H1 (cell line): ENCODE data around the gene HCAR1. TPM values are rescaled to one million over a fixed set of nuclear protein-coding genes. Genes with fewer than 3 reads are reported as not detected.

ENCODE experiments used
- CTCF ChIA-PET: fragments of 300-600 bp; sonication (Branson Sonifier 250); formaldehyde crosslinking; loops from one replicate; lab custom pipeline; 2021; ENCODE audit not compliant: partially characterized antibody; lab: Charles Lee
- POLR2A ChIA-PET: fragments of 300-600 bp; sonication (Branson Sonifier 250); formaldehyde crosslinking; loops from one replicate; lab custom pipeline; 2021; ENCODE audit warnings: inconsistent platforms; ENCODE audit not compliant: partially characterized antibody; lab: Charles Lee
- DNase-seq, 2 experiments: peaks; one replicate each; pipeline versions ENCODE4 v3.0.0 to v3.0.0-alpha.2; 2010 to 2022; ENCODE audit warnings: low spot score in 2 of 2, low read depth in 1 of 2, mixed read lengths in 1 of 2
- FAIRE-seq: peaks from 2 replicates; lab custom pipeline; 2011; peaks lifted over from hg19 to GRCh38; lab: Jason Lieb, UNC
- H2AFZ ChIP-seq: 2 replicates; pipeline ENCODE4 v1.8.1; 2012; ENCODE audit warnings: low read length, inconsistent platforms
- H2AK5ac ChIP-seq: 2 replicates; pipeline ENCODE4 v1.6.1; 2013; ENCODE audit warnings: low read depth, low read length
- H2BK120ac ChIP-seq: replicated peaks from 2 replicates; pipeline ENCODE3; 2013; ENCODE audit warnings: low read depth, low read length, inconsistent platforms
- H2BK12ac ChIP-seq: 2 replicates; pipeline ENCODE4 v1.6.1; 2013; ENCODE audit warnings: low read depth, low read length
- H2BK15ac ChIP-seq: 2 replicates; pipeline ENCODE4 v1.6.1; 2013; ENCODE audit warnings: low read length
- H2BK20ac ChIP-seq: 2 replicates; pipeline ENCODE4 v1.6.1; 2013; ENCODE audit warnings: low read length
- H2BK5ac ChIP-seq: 2 replicates; pipeline ENCODE4 v1.6.1; 2013; ENCODE audit warnings: low read depth, low read length
- H3K14ac ChIP-seq: 2 replicates; pipeline ENCODE4 v1.6.1; 2013; ENCODE audit warnings: inconsistent platforms; ENCODE audit not compliant: insufficient read length
- H3K18ac ChIP-seq: 2 replicates; pipeline ENCODE4 v1.6.1; 2013; ENCODE audit warnings: low read length; ENCODE audit errors: extremely low read depth
- H3K23ac ChIP-seq: 2 replicates; pipeline ENCODE4 v1.6.1; 2013; ENCODE audit warnings: inconsistent platforms; ENCODE audit not compliant: insufficient read length
- H3K23me2 ChIP-seq: 2 replicates; pipeline ENCODE4 v1.6.1; 2013; ENCODE audit warnings: low read depth, low read length
- H3K27ac ChIP-seq: 2 replicates; pipeline ENCODE4 v1.6.1; 2011; ENCODE audit warnings: low read depth, low read length, inconsistent platforms
- H3K27me3 ChIP-seq, 4 experiments: replicated peaks in 1 of 4; 1 replicate in 1 of 4; 2 replicates in 3 of 4; pipeline versions ENCODE4 v1.6.1 to v1.8.1; 2011 to 2013; ENCODE audit warnings: low read length in 3 of 4, mild to moderate bottlenecking in 3 of 4, inconsistent platforms in 2 of 4, mixed read lengths in 2 of 4, moderate library complexity in 1 of 4; ENCODE audit not compliant: control insufficient read depth in 3 of 4, insufficient read depth in 3 of 4; ENCODE audit errors: extremely low read depth in 1 of 4
- H3K36me3 ChIP-seq, 4 experiments: 2 replicates each; pipeline versions ENCODE4 v1.6.1 to v1.8.1; 2011 to 2013; ENCODE audit warnings: mild to moderate bottlenecking in 4 of 4, low read length in 3 of 4, moderate library complexity in 2 of 4, control low read depth in 1 of 4, inconsistent platforms in 1 of 4; ENCODE audit not compliant: insufficient read depth in 4 of 4, control insufficient read depth in 2 of 4
- H3K4ac ChIP-seq: replicated peaks from 2 replicates; pipeline ENCODE3; 2013; ENCODE audit warnings: low read length, low read depth, mixed read lengths, inconsistent platforms; ENCODE audit not compliant: insufficient read length
- H3K4me1 ChIP-seq, 4 experiments: replicated peaks in 1 of 4; 1 replicate in 1 of 4; 2 replicates in 3 of 4; pipeline versions ENCODE4 v1.6.1 to v1.8.1; 2011 to 2013; ENCODE audit warnings: low read length in 3 of 4, inconsistent platforms in 2 of 4, mixed read lengths in 1 of 4; ENCODE audit not compliant: insufficient read depth in 4 of 4, control insufficient read depth in 3 of 4
- H3K4me2 ChIP-seq, 2 experiments: 2 replicates each; pipeline versions ENCODE4 v1.6.1 to v1.8.1; 2011 to 2013; ENCODE audit warnings: low read depth in 2 of 2, low read length in 2 of 2, control low read depth in 1 of 2, inconsistent platforms in 1 of 2, mild to moderate bottlenecking in 1 of 2; ENCODE audit not compliant: insufficient read depth in 1 of 2
- H3K4me3 ChIP-seq, 4 experiments: fragments of 200-600, 300-600 bp in 1 of 4; sonication (generic), shearing (Covaris generic), sonication (Bioruptor Twin) in 1 of 4; 2 replicates each; pipeline versions ENCODE4 v1.5.1 to v1.8.1; 2011 to 2016; ENCODE audit warnings: low read length in 4 of 4, low read depth in 3 of 4, control low read depth in 2 of 4, inconsistent platforms in 2 of 4, mild to moderate bottlenecking in 2 of 4, mixed read lengths in 1 of 4, moderate library complexity in 1 of 4; ENCODE audit not compliant: insufficient read depth in 2 of 4; ENCODE audit errors: extremely low read depth in 1 of 4
- H3K56ac ChIP-seq: replicated peaks from 2 replicates; pipeline ENCODE3; 2013; ENCODE audit warnings: low read depth, mild to moderate bottlenecking, mixed read lengths, low read length, inconsistent platforms; ENCODE audit not compliant: insufficient read length
- H3K79me1 ChIP-seq: 2 replicates; pipeline ENCODE4 v1.6.1; 2013; ENCODE audit warnings: low read depth, low read length, control low read depth
- H3K79me2 ChIP-seq, 2 experiments: 2 replicates each; pipeline versions ENCODE4 v1.6.1 to v1.8.1; 2012 to 2013; ENCODE audit warnings: low read length in 2 of 2, mild to moderate bottlenecking in 2 of 2, inconsistent platforms in 1 of 2; ENCODE audit not compliant: insufficient read depth in 2 of 2, control insufficient read depth in 1 of 2
- H3K9ac ChIP-seq, 4 experiments: replicated peaks in 1 of 4; 1 replicate in 1 of 4; 2 replicates in 3 of 4; pipeline versions ENCODE4 v1.6.1 to v1.8.1; 2011 to 2013; ENCODE audit warnings: low read depth in 3 of 4, low read length in 3 of 4, control low read depth in 2 of 4, mild to moderate bottlenecking in 2 of 4, moderate library complexity in 2 of 4, inconsistent platforms in 1 of 4; ENCODE audit errors: extremely low read depth in 1 of 4
- H3K9me3 ChIP-seq, 2 experiments: 2 replicates each; pipeline versions ENCODE4 v1.6.1 to v1.8.1; 2012 to 2013; ENCODE audit warnings: mild to moderate bottlenecking in 2 of 2, moderate library complexity in 2 of 2, control low read depth in 1 of 2, inconsistent platforms in 1 of 2, low read depth in 1 of 2, low read length in 1 of 2, mixed read lengths in 1 of 2; ENCODE audit not compliant: insufficient read depth in 2 of 2
- H4K20me1 ChIP-seq, 2 experiments: replicated peaks in 1 of 2; 2 replicates each; pipeline versions ENCODE3 to v1.8.1; 2011 to 2013; ENCODE audit warnings: inconsistent platforms in 2 of 2, low read length in 2 of 2, mild to moderate bottlenecking in 1 of 2; ENCODE audit not compliant: insufficient read depth in 2 of 2, control insufficient read depth in 1 of 2
- H4K5ac ChIP-seq: 2 replicates; pipeline ENCODE4 v1.6.1; 2013; ENCODE audit warnings: low read length, low read depth, mixed read lengths, inconsistent platforms; ENCODE audit not compliant: insufficient read length
- H4K8ac ChIP-seq: 2 replicates; pipeline ENCODE4 v1.8.0; 2013; ENCODE audit warnings: mild to moderate bottlenecking, moderate library complexity, low read length, inconsistent platforms; ENCODE audit not compliant: insufficient read depth; ENCODE audit errors: extremely low read depth
- H4K91ac ChIP-seq: replicated peaks from 2 replicates; pipeline ENCODE3; 2013; ENCODE audit warnings: low read length, mixed read lengths, inconsistent platforms; ENCODE audit not compliant: insufficient read length
- BRCA1 ChIP-seq: IDR thresholded peaks from 2 replicates; pipeline ENCODE4 v1.6.1; 2012; ENCODE audit warnings: low read depth, low read length, improper control_type of control experiment
- CHD2 ChIP-seq: IDR thresholded peaks from 2 replicates; pipeline ENCODE4 v1.6.1; 2012; ENCODE audit warnings: low read length, improper control_type of control experiment
- CTBP2 ChIP-seq: IDR thresholded peaks from 2 replicates; pipeline ENCODE4 v1.7.0; 2011; ENCODE audit warnings: borderline replicate concordance, mild to moderate bottlenecking, moderate library complexity, mixed read lengths, low read length; ENCODE audit not compliant: insufficient read depth, insufficient read length
- FOSL1 ChIP-seq: IDR thresholded peaks from 2 replicates; pipeline ENCODE4 v1.6.1; 2011; ENCODE audit warnings: mild to moderate bottlenecking, low read depth, low read length, moderate library complexity; ENCODE audit not compliant: insufficient read depth
- HDAC2 ChIP-seq, 2 experiments: fragments of 300-600 bp in 1 of 2; sonication (generic) in 1 of 2; IDR thresholded peaks; 2 replicates each; pipeline ENCODE4 v1.6.1; 2011 to 2012; ENCODE audit warnings: low read depth in 2 of 2, low read length in 2 of 2, mild to moderate bottlenecking in 2 of 2, moderate library complexity in 2 of 2, borderline replicate concordance in 1 of 2, inconsistent platforms in 1 of 2
- POLR2A ChIP-seq, 2 experiments: IDR thresholded peaks; 1 replicate in 1 of 2; 2 replicates in 1 of 2; pipeline ENCODE4 v1.6.1; 2011; ENCODE audit warnings: low read depth in 2 of 2, low read length in 2 of 2, mild to moderate bottlenecking in 2 of 2; ENCODE audit errors: control extremely low read depth in 1 of 2
- RBBP5 ChIP-seq: IDR thresholded peaks from 2 replicates; pipeline ENCODE4 v1.7.1; 2012; ENCODE audit warnings: low read depth, mild to moderate bottlenecking, inconsistent platforms, low read length, moderate library complexity, borderline replicate concordance
- RXRA ChIP-seq: IDR thresholded peaks from 2 replicates; pipeline ENCODE4 v1.6.1; 2011; ENCODE audit warnings: low read depth, mild to moderate bottlenecking, low read length, moderate library complexity; ENCODE audit not compliant: insufficient read depth
- SAP30 ChIP-seq: fragments of 300-600 bp; sonication (generic); IDR thresholded peaks from 2 replicates; pipeline ENCODE4 v1.7.1; 2012; ENCODE audit warnings: low read length, moderate library complexity, mild to moderate bottlenecking, inconsistent platforms; ENCODE audit not compliant: insufficient read depth, insufficient replicate concordance
- WGBS, 2 experiments: shearing (Covaris generic) in 1 of 2; methylation state at CpG; one replicate each; pipeline versions ENCODE4 v1.1.6 to v1.1.7; 2013 to 2015; ENCODE audit warnings: low lambda C conversion rate in 2 of 2, mixed read lengths in 2 of 2, inconsistent platforms in 1 of 2, low coverage in 1 of 2, missing lambda C conversion rate in 1 of 2; ENCODE audit not compliant: insufficient replicate concordance in 2 of 2, insufficient coverage in 1 of 2, insufficient read length in 1 of 2; ENCODE audit errors: extremely low coverage in 1 of 2, missing lambda C conversion rate in 1 of 2; 5-methylcytosine and 5-hydroxymethylcytosine counted together
- polyA plus RNA-seq, 7 experiments: library from polyadenylated mRNA; depleted of rRNA in 3 of 7; stranded (reverse) in 5 of 7; unstranded in 2 of 7; fragments of >200 nt in 5 of 7; fragments of 200-250 nt in 2 of 7; gene quantifications; 1 replicate in 5 of 7; 2 replicates in 1 of 7; 4 replicates in 1 of 7; pipeline versions ENCODE4 v1.2.1 to v1.2.3, GENCODE V29; 2011 to 2013; ENCODE audit warnings: missing spikeins in 2 of 7, mixed read lengths in 2 of 7
- total RNA-seq: library from RNA; stranded (reverse); fragmentation: NEBNext Ultra II Directional; extraction: Animal tissue kit (Norgen Biotek cat#: 25700); gene quantifications from 2 replicates; pipeline ENCODE4 v1.2.1, GENCODE V29; 2021

The HCAR1 gene
- total and polyA plus RNA-seq, 2 of the 8 experiments (the other 6 are each of a cell fraction or from before 2014, with no cell fraction given), result 0.02 TPM; not detected in 1

DNA sequence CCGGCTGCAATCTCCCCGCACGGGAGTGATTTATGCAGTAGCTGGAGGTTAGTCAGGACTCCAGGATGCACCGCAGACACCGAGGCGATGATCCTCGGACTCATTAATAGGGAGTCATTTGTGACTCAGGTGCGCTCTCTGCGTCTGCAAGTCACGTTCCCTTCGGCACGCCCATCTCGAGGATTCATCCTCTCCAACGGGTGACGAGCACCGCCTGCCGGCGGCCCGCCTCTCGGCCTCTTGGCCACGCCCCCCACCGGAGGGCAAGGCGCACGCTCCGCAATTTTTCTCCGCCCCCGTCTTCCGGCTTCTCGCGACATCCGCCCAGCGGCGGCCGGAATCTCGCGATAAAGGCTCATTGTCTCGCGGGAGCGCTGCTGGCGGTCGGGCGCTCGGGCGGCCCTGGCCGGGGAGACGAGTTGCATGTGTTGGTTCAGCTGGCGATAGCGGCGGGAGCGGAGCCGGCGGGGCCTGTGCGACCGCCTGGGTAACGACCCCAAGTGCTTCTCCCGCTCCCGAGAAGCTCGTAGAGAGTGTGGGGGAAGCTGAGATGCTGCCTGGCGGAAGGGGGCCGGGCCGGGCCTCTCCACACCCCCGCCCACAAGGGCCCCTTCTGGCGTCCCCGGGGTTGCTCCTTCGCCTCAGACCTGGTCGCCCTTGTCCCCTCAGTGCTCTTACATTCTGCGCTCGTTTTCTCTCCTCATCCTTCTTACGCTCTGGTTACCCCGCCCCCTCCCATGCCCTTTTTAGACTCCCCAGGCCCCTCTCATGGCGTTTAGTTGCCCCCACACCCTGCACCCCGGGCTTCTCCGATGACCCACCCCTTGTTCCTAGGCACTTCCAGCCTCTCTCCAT, 22.0 kb upstream of the HCAR1 start, which contains the start of gene DENR:
TSS of gene DENR (plus strand) at position 361 of the 855 bp plus-strand sequence. CDS start 878 bp downstream, outside the sequence.
- peak within 1 kb of the TSS; percentile 89 for H3K18ac ChIP-seq
- peak within 1 kb of the TSS; percentile 77 for H3K56ac ChIP-seq
- H3K79me1 ChIP-seq, result peaks cover 2% of the 10 kb centered on the region; the same call in 1 of the 2 replicates
- peak within 1 kb of the TSS; percentile 99 for H2AK5ac ChIP-seq
- peak within 1 kb of the TSS; percentile 95 to 99 (median 98) for H3K9ac ChIP-seq
- peak within 1 kb of the TSS; percentile 72; the same call in 1 of the 2 replicates for H2BK12ac ChIP-seq
- peak; percentile 96 to 100 for DNase-seq
- no peak within 1 kb of the TSS for H2BK120ac ChIP-seq
- H3K4me2 ChIP-seq, result peak within 1 kb of the TSS; percentile 85 to 96
- CTCF ChIA-PET, result interaction anchor here (0.6 to 3.0 kb wide), 8 partner anchors 10 to 122 kb away, joined by 3 to 19 read pairs (median 4); no protein-coding TSS in a partner anchor
- H3K23me2 ChIP-seq, result 0 out of 2 replicates have a peak, but pooled peaks cover 7% of the 10 kb centered on the region
- H3K27me3 ChIP-seq, result no peaks in the 10 kb centered on the region
- no peak within 1 kb of the TSS for H3K23ac ChIP-seq
- no peak within 1 kb of the TSS; the same call in 1 of the 2 replicates for H2AFZ ChIP-seq
- peak within 1 kb of the TSS; percentile 99 for H4K8ac ChIP-seq
- H3K4ac ChIP-seq, result peak within 1 kb of the TSS; percentile 36
- H4K5ac ChIP-seq, result peak within 1 kb of the TSS; percentile 78
- peaks cover 14 to 32% (median 27%) of the 10 kb centered on the region in 4 experiments for H3K36me3 ChIP-seq
- H4K20me1 ChIP-seq, result peaks cover 2 to 3% of the 10 kb centered on the region in 2 experiments
- H3K9me3 ChIP-seq, result no peaks in the 10 kb centered on the region
- no peak within 1 kb of the TSS for H3K14ac ChIP-seq
- peaks cover 0 to 42% of the 10 kb centered on the region in 2 experiments; a peak in 3 of 4 replicates for H3K79me2 ChIP-seq
- 2% methylated on average over 69 of the region's 73 CpGs; no CpG with 5 or more reads in 1 of the 2 experiments for WGBS, 2 experiments
- peaks cover 2 to 9% (median 6%) of the 10 kb centered on the region in 4 experiments; a peak in 5 of 7 replicates for H3K4me1 ChIP-seq
- peak within 1 kb of the TSS; percentile 83 for H3K27ac ChIP-seq
- peak within 1 kb of the TSS; percentile 69 for H4K91ac ChIP-seq
- POLR2A ChIA-PET, result interaction anchor here (0.8 to 2.3 kb wide), 14 partner anchors 12 to 255 kb away, joined by 3 to 16 read pairs (median 4); partner anchors contain the start of genes KNTC1 and RSRC2
- H2BK15ac ChIP-seq, result no peak within 1 kb of the TSS; the same call in 1 of the 2 replicates
- H2BK20ac ChIP-seq, result peak within 1 kb of the TSS; percentile 34; the same call in 1 of the 2 replicates
- no peak for FAIRE-seq
- H3K4me3 ChIP-seq, result peak within 1 kb of the TSS; percentile 79 to 98 (median 88)
- peak within 1 kb of the TSS; percentile 93 for H2BK5ac ChIP-seq
- TF ChIP-seq RBBP5, result 0 out of 2 replicates have a peak, but pooled peaks have one; percentile 30
- TF ChIP-seq CHD2, result peak; percentile 100
- TF ChIP-seq POLR2A (IDR thresholded peaks at IDR 0.05; ENCODE audit: control extremely low read depth in 1 of 2, low read depth in 2 of 2, low read length in 2 of 2), result peak; percentile 79 to 96
- no peak for TF ChIP-seq CTBP2
- peak in 1 of 2 experiments; percentile 73; a peak in 1 of 4 replicates for TF ChIP-seq HDAC2 (IDR thresholded peaks at IDR 0.05; ENCODE audit: borderline replicate concordance in 1 of 2, low read depth in 2 of 2, low read length in 2 of 2)
- no peak for TF ChIP-seq FOSL1
- peak; percentile 100 for TF ChIP-seq BRCA1
- 0 out of 2 replicates have a peak, but pooled peaks have one; percentile 40 for TF ChIP-seq RXRA
- TF ChIP-seq SAP30, result no peak
